Heart right ventricle (tissue), 16 donors: ENCODE data around the gene CEND1. TPM values are rescaled to one million over a fixed set of nuclear protein-coding genes. Genes with fewer than 3 reads are reported as not detected.

Experiments used
- ATAC-seq, 8 donors: fragments of 200-7000 bp; cut with Tn5 transposase; one replicate each; pipeline ENCODE4 v1.9.1; 2020; ENCODE audit warnings: mild to moderate bottlenecking in 8 of 8, moderate library complexity in 8 of 8, moderate number of reproducible peaks in 1 of 8
- DNase-seq, 2 donors: peaks; one replicate each; pipeline ENCODE4 v3.0.0-alpha.2; 2020
- H3K27ac ChIP-seq, 10 donors: fragments of 200-600 bp; sonication (generic) in 2 of 10; one replicate each; pipeline versions ENCODE4 v1.5.0 to v1.8.0; 2020 to 2022; ENCODE audit warnings: mild to moderate bottlenecking in 3 of 10
- H3K27me3 ChIP-seq, 7 donors: fragments of 200-600 bp; one replicate each; pipeline ENCODE4 v1.8.0; 2021 to 2022; ENCODE audit warnings: mild to moderate bottlenecking in 2 of 7
- H3K36me3 ChIP-seq, 9 donors: fragments of 200-600 bp; sonication (generic) in 1 of 9; one replicate each; pipeline versions ENCODE4 v1.5.0 to v1.8.0; 2020 to 2022; ENCODE audit warnings: mild to moderate bottlenecking in 2 of 9
- H3K4me1 ChIP-seq, 9 donors: fragments of 200-600 bp; sonication (generic) in 1 of 9; one replicate each; pipeline versions ENCODE4 v1.5.0 to v1.8.0; 2020 to 2022; ENCODE audit warnings: mild to moderate bottlenecking in 4 of 9
- H3K4me3 ChIP-seq, 10 donors: fragments of 200-600 bp; sonication (generic) in 2 of 10; one replicate each; pipeline versions ENCODE4 v1.5.0 to v1.8.0; 2020 to 2022; ENCODE audit warnings: mild to moderate bottlenecking in 7 of 10, moderate library complexity in 2 of 10
- H3K9me3 ChIP-seq, 11 donors: fragments of 200-600 bp in 10 of 11; sonication (generic) in 2 of 11; one replicate each; pipeline versions ENCODE4 v1.5.0 to v1.8.0; 2013 to 2022; ENCODE audit warnings: mild to moderate bottlenecking in 2 of 11, control low read depth in 1 of 11, moderate library complexity in 1 of 11
- WGBS, 2 donors: extraction: QIAGEN DNeasy Blood & Tissue Kit; methylation state at CpG; one replicate each; pipeline ENCODE4 v1.1.7; 2013; ENCODE audit warnings: inconsistent platforms in 1 of 2; 5-methylcytosine and 5-hydroxymethylcytosine counted together
- intact Hi-C, 10 donors: fragments of 100-400 bp; cut with DNase I; formaldehyde crosslinking; loops; one replicate each; pipeline versions ENCODE4 v1.11.1 to v1.14.2; 2022
- polyA plus RNA-seq, 2 donors: library from polyadenylated mRNA; stranded (reverse); fragments of 200-250 nt; gene quantifications; one replicate each; pipeline ENCODE4 v1.2.3, GENCODE V29; 2013
- total RNA-seq, 10 donors: library from RNA; stranded (reverse); fragmentation: NEBNext Ultra II Directional in 3 of 10; extraction: Animal tissue kit (Norgen Biotek cat#: 25700) in 3 of 10; gene quantifications; one replicate each; pipeline versions ENCODE4 v1.2.1 to v1.2.4, GENCODE V29; 2021 to 2023
- TF ChIP-seq, protein P1 (sequence below), 9 donors: fragments of 200-600 bp; sonication (generic) in 2 of 9; IDR thresholded peaks; one replicate each; pipeline versions ENCODE4 v1.5.0 to v1.8.0; 2021 to 2022; ENCODE audit warnings: antibody characterized with exemption in 9 of 9, mild to moderate bottlenecking in 5 of 9, moderate library complexity in 1 of 9
- donor health status: Arrhythmogenic right ventricular cardiomyopathy.
- donor health status: ischemic (EF 13 %, LVEDD 7.1; RV severe dilation, severe dysfunction).
- donor health status: healthy with polysubstance abuse.
- donor health status: DM: no; HTN: yes; CAD: no.
- donor health status: DM: no; HTN: no; CAD: no.
- donor health status: ischemic (EF 25% LVEDD 6.9; RV normal size, moderate dysfunction).
- donor health status: ischemic (EF 25% LVEDD 5.7; RV mildly dilated, moderate dysfunction).
- donor health status: healthy.
- donor health status: DM: yes; HTN: yes; CAD: no.
- donor health status: Ischemic cardiomyopathy.
- donor health status: ischemic (EF 35%, LVEDD 5.7; RV mildly dilated, moderate dysfunction).
- donor health status: nonischemic (EF 11% LVEDD 7.7; RV severe dilation, severe dysfunction).
- donor health status: DM: yes; HTN: yes; CAD: no.
- donor health status: PGD.
- donor health status: ischemic (EF 29% LVEDD 5.4; RV normal size, mild dysfunction).
- donor health status: nonischemic (EF 23%, LVEDD 6.1; RV moderate dilation, normal function).

The CEND1 gene
- total and polyA plus RNA-seq, 12 donors, result 0.22 to 0.80 (median 0.53) TPM; not detected in 1

DNA sequence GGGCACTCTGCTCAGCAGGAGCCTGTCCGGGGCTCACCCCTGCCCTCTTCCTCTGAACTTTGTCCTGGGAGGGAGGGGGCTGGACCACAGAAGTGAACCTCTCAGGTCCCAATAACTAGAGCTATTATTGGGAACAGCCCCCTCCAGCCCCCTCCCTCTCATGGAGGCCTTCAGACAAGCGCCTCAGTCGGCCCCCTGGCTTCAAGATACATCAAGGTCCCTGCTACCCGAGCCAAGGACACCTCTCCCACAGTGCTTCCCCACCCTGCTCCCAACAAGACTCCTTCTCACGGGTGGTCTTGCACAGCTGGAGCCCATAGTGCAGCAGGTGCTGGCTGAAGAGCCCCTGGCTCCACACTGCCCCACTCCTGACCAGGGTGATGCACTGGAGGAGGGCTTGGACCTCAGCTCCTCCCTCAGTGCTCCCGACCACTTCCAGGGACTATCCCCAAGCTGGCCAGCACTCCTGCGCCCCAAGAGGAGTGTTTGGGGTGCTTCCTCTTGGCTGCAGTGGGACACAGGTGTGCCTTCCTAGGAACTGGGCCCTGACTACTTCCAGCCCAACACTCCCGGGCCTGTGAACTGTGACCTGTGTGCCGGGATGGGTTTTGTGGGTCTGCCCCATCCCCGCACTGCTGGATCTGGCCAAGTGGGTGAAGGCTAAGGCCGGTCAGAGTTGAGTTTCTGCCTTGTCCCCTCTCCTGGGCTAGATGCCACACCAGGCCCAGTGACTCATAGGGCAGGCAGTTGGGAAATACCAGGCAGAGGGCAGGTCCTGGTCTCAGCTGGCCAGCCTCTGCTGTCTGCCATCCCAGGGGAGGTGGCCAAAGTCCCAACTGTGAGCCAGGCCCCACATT lies 31.0 kb upstream of the CEND1 start:
- TF ChIP-seq, protein P1, sequence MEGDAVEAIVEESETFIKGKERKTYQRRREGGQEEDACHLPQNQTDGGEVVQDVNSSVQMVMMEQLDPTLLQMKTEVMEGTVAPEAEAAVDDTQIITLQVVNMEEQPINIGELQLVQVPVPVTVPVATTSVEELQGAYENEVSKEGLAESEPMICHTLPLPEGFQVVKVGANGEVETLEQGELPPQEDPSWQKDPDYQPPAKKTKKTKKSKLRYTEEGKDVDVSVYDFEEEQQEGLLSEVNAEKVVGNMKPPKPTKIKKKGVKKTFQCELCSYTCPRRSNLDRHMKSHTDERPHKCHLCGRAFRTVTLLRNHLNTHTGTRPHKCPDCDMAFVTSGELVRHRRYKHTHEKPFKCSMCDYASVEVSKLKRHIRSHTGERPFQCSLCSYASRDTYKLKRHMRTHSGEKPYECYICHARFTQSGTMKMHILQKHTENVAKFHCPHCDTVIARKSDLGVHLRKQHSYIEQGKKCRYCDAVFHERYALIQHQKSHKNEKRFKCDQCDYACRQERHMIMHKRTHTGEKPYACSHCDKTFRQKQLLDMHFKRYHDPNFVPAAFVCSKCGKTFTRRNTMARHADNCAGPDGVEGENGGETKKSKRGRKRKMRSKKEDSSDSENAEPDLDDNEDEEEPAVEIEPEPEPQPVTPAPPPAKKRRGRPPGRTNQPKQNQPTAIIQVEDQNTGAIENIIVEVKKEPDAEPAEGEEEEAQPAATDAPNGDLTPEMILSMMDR (IDR thresholded peaks at IDR 0.05), result no peak
- WGBS, 2 donors, result 42 to 48% methylated on average over 11 of the region's 11 CpGs
- intact Hi-C loops, result no loop called here

DNA sequence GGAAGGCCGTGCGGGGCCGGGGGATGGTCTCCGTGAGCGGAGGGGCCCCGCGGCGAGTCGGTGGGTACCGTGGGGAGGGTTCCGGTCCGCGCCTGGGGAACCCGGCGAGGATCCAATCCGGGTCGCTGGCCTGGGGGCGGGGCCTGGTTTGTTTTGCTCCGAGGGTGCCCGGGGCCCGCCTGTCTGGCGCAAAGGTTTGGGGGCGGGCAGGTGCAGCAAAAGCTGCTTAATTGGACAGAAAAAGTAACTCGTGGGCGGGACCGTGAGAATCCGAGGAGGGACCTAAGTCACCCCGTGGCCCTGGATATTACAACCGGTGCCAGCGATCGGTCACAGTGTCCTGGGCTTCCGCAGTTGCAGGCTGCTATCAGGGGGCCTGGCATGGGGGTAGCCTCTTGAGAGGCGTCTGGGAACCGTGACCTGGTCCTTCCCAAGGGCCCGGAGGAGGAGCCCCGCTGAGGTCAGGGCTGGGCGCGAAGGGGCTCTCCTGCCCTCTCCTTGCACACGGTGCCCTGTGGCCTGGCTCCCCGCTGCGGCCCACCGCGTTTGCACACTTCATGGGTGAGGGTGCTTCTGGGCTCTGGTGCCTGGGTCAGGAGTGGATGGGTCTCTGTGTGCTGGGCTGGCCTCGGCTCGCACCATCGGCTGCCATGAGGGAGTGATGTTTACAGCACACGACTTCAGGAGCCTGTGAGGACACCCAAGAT lies 30.2 kb upstream of the CEND1 start:
- intact Hi-C loops, result no loop called here
- 2 to 4% methylated on average over 44 to 47 of the region's 47 CpGs for WGBS, 2 donors

More for the DNA sequence above, 31.0 kb upstream of the CEND1 start:
- Histone ChIP-seq H3K27me3 (no peaks in the 10 kb centered on the region), H3K4me3 (peak overlapping the region; percentile 69 to 99 (median 92)), H3K9me3 (no peaks in the 10 kb centered on the region), H3K27ac (peak overlapping the region; percentile 87 to 99 (median 98)), H3K4me1 (peaks cover 16 to 55% (median 38%) of the 10 kb centered on the region in 9 donors), H3K36me3 (peaks cover 0 to 44% (median 20%) of the 10 kb centered on the region in 9 donors)
- ATAC-seq (peak; percentile 8 to 81 (median 68)), DNase-seq (peak; percentile 79 to 80)

GRCh38 chr11:819129-819931 lies 29.4 kb upstream of the CEND1 start:
- intact Hi-C loops, result no loop called here
- H3K9me3 ChIP-seq, result no peaks in the 10 kb centered on the region
- peak overlapping the region; percentile 69 to 99 (median 92) for H3K4me3 ChIP-seq
- WGBS, 2 donors, result 0 to 1% methylated on average over 78 to 96 of the region's 96 CpGs
- DNase-seq (peak; percentile 93 to 95), ATAC-seq (peak; percentile 70 to 92 (median 79))
- H3K27me3 ChIP-seq, result no peaks in the 10 kb centered on the region
- H3K4me1 ChIP-seq, result peaks cover 16 to 46% (median 34%) of the 10 kb centered on the region in 9 donors
- TF ChIP-seq, protein P1 (IDR thresholded peaks at IDR 0.05), result peak in 5 of 9 donors; percentile 14 to 35 (median 27)
- H3K27ac ChIP-seq, result peak overlapping the region; percentile 87 to 99 (median 98)
- peaks cover 0 to 42% (median 12%) of the 10 kb centered on the region in 9 donors for H3K36me3 ChIP-seq

More for the DNA sequence above, 30.2 kb upstream of the CEND1 start:
- Histone ChIP-seq H3K27ac (peak overlapping the region; percentile 87 to 99 (median 98)), H3K27me3 (no peaks in the 10 kb centered on the region), H3K4me3 (peak overlapping the region; percentile 69 to 99 (median 92)), H3K4me1 (peaks cover 16 to 49% (median 34%) of the 10 kb centered on the region in 9 donors), H3K36me3 (peaks cover 0 to 42% (median 20%) of the 10 kb centered on the region in 9 donors), H3K9me3 (no peaks in the 10 kb centered on the region)
- ATAC-seq (peak; percentile 56 to 75 (median 66)), DNase-seq (peak; percentile 88 to 91)
- TF ChIP-seq, protein P1 (IDR thresholded peaks at IDR 0.05), result no peak
